ENCODE data around the gene ALDH3A1.

ALDH3A1 gene

GRCh38 chr17:19740933-19741332 is 7.2 kb downstream of the ALDH3A1 start:
- H3K4me3 ChIP-seq (replicated peaks in 1 of 2; ENCODE audit: low read depth in 2 of 2, low read length in 2 of 2): no peak overlapping the region
- TF ChIP-seq, protein P1, sequence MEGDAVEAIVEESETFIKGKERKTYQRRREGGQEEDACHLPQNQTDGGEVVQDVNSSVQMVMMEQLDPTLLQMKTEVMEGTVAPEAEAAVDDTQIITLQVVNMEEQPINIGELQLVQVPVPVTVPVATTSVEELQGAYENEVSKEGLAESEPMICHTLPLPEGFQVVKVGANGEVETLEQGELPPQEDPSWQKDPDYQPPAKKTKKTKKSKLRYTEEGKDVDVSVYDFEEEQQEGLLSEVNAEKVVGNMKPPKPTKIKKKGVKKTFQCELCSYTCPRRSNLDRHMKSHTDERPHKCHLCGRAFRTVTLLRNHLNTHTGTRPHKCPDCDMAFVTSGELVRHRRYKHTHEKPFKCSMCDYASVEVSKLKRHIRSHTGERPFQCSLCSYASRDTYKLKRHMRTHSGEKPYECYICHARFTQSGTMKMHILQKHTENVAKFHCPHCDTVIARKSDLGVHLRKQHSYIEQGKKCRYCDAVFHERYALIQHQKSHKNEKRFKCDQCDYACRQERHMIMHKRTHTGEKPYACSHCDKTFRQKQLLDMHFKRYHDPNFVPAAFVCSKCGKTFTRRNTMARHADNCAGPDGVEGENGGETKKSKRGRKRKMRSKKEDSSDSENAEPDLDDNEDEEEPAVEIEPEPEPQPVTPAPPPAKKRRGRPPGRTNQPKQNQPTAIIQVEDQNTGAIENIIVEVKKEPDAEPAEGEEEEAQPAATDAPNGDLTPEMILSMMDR (IDR thresholded peaks at IDR 0.05; ENCODE audit: low read depth, low read length): no peak
- DNase-seq (ENCODE audit: low read depth in 2 of 2): no peak

DNA sequence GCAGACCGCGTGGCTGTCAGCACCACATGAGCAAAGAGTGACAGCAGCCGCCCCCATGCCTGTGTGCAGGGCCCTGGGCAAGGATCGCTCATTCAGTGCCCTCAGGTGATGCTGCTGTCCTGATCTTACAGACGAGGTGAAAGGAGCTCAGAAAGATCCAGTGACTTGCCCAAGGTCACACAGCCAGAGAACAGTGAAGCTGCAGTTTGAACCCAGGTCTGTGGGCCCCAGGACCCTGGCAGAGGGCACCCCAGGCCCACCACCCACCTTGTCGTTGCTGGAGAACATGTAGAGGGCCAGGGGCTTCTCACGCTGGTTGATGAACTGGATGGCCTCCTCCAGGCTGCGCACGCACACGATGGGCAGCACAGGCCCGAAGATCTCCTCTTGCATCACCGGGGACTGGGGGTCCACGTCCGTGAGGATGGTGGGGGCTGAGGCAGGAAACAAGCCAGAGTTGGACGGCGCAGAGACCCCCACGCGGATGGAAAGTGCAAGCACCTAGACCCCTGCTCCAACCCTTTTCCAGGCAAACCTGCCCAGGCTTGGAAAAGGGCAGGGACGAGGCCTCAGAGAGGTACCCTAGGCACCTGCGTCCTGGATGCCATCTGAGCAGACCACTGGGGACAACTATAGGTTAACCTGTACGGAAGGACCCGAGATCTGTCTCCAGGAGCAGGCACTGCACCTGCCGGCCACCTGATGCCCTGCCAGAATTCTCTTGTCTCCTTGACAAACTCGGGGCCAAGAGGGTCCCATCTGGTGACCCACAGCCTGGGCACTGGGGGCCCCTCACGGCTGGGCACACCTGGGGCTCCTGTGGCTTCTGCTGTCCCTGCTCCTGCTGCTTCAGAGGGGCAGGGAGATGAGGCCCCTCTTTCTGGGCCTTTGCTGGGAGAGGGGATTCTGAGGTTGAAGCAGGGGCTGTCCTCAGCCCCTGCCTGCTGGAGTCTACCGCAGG is 8.6 kb downstream of the ALDH3A1 start:
- no peak overlapping the region for H3K4me3 ChIP-seq (replicated peaks in 1 of 2; ENCODE audit: low read depth in 2 of 2, low read length in 2 of 2)
- TF ChIP-seq, protein P1 (IDR thresholded peaks at IDR 0.05; ENCODE audit: low read depth, low read length): no peak
- no peak for DNase-seq (ENCODE audit: low read depth in 2 of 2)

GRCh38 chr17:19738757-19739156 is 9.3 kb downstream of the ALDH3A1 start:
- DNase-seq (ENCODE audit: low read depth in 2 of 2): no peak
- TF ChIP-seq, protein P1 (IDR thresholded peaks at IDR 0.05; ENCODE audit: low read depth, low read length): no peak

DNA sequence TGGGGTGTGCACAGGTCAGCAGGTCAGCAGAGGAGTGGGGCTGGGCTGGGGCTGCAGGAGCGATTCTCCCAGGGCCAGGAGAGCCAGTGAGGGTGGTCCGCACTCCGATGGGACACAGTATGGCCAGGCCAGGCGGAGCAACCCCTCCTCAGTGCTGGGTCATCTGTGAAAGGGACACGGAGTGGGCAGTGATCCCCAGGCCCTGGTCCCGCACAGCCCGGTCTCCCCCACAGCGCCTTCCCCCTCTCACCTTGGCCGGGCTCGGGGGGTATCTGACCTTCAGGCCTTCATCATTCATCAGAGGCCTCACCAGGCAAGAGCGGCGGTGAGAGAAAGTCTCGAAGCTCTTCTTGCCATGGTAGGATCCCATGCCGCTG is 10.0 kb downstream of the ALDH3A1 start:
- no peak overlapping the region for H3K4me3 ChIP-seq (replicated peaks in 1 of 2; ENCODE audit: low read depth in 2 of 2, low read length in 2 of 2)
- TF ChIP-seq, protein P1 (IDR thresholded peaks at IDR 0.05; ENCODE audit: low read depth, low read length): no peak
- no peak for DNase-seq (ENCODE audit: low read depth in 2 of 2)

More at GRCh38 chr17:19738757-19739156, 9.3 kb downstream of the ALDH3A1 start:
- no peak overlapping the region for H3K4me3 ChIP-seq (replicated peaks in 1 of 2; ENCODE audit: low read depth in 2 of 2, low read length in 2 of 2)

GRCh38 chr17:19737305-19738072 is 10.6 kb downstream of the ALDH3A1 start:
- TF ChIP-seq, protein P1 (IDR thresholded peaks at IDR 0.05; ENCODE audit: low read depth, low read length): no peak
- no peak for DNase-seq (ENCODE audit: low read depth in 2 of 2)
- no peak overlapping the region for H3K4me3 ChIP-seq (replicated peaks in 1 of 2; ENCODE audit: low read depth in 2 of 2, low read length in 2 of 2)

- DNase-seq (ENCODE audit: low read depth in 2 of 2): no peak
- H3K4me3 ChIP-seq (replicated peaks in 1 of 2; ENCODE audit: low read depth in 2 of 2, low read length in 2 of 2): no peak overlapping the region
- TF ChIP-seq, protein P1 (IDR thresholded peaks at IDR 0.05; ENCODE audit: low read depth, low read length): no peak
Observed at GRCh38 chr17:19736071-19736470, 12.0 kb downstream of the ALDH3A1 start.
